GM18519 (cell line): ENCODE data around the gene WAC.
"Not testable (repeated sequence)": the region's sequence is repeated elsewhere in the genome, so short reads cannot be mapped to it uniquely, and the experiment has no call there.

Source experiments
- ATAC-seq: cut with Tn5 transposase; IDR thresholded peaks from one replicate; pipeline ENCODE4 v1.9.1; 2021; ENCODE audit warnings: mild to moderate bottlenecking, moderate library complexity; ENCODE audit not compliant: unreplicated experiment, low FRiP score

WAC gene

GRCh38 chr10:28601012-28601411 lies 68.1 kb downstream of the WAC start:
- ATAC-seq, result no peak

- ATAC-seq, result no peak
Measured at GRCh38 chr10:28604567-28605536, 71.9 kb downstream of the WAC start.

GRCh38 chr10:28606568-28606967 lies 73.7 kb downstream of the WAC start:
- no peak for ATAC-seq

- not testable (repeated sequence) for ATAC-seq
Measured at GRCh38 chr10:28609636-28610035, 76.7 kb downstream of the WAC start.

GRCh38 chr10:28612877-28613276 lies 80.0 kb downstream of the WAC start:
- ATAC-seq, result no peak

GRCh38 chr10:28616514-28616913 lies 83.6 kb downstream of the WAC start:
- no peak for ATAC-seq

- no peak for ATAC-seq
Measured at GRCh38 chr10:28619455-28619854, 86.5 kb downstream of the WAC start.

GRCh38 chr10:28620251-28620650 lies 87.3 kb downstream of the WAC start:
- ATAC-seq, result no peak

GRCh38 chr10:28623483-28623882 lies 90.6 kb downstream of the WAC start:
- ATAC-seq, result no peak

- no peak for ATAC-seq
Measured at GRCh38 chr10:28624351-28624750, 91.4 kb downstream of the WAC start.

GRCh38 chr10:28627102-28627501 lies 94.2 kb downstream of the WAC start:
- no peak for ATAC-seq

- no peak for ATAC-seq
Measured at GRCh38 chr10:28628184-28628893, 95.4 kb downstream of the WAC start.

- ATAC-seq, result no peak
Measured at GRCh38 chr10:28631896-28632583, 99.1 kb downstream of the WAC start.

GRCh38 chr10:28632584-28632945 lies 99.6 kb downstream of the WAC start:
- ATAC-seq, result no peak

GRCh38 chr10:28633750-28634149 lies 100.8 kb downstream of the WAC start:
- no peak for ATAC-seq

- no peak for ATAC-seq
Measured at GRCh38 chr10:28637346-28637745, 104.4 kb downstream of the WAC start.

- ATAC-seq, result no peak
Measured at GRCh38 chr10:28638392-28638791, 105.5 kb downstream of the WAC start.

- ATAC-seq, result no peak
Measured at GRCh38 chr10:28640551-28640950, 107.6 kb downstream of the WAC start.

- no peak for ATAC-seq
Measured at GRCh38 chr10:28644647-28645046, 111.7 kb downstream of the WAC start.

- ATAC-seq, result no peak
Measured at GRCh38 chr10:28652106-28652505, 119.2 kb downstream of the WAC start.

- no peak for ATAC-seq
Measured at GRCh38 chr10:28652703-28653102, 119.8 kb downstream of the WAC start.
